CD4-positive, alpha-beta T cell treated with Interleukin-15 for 4 hours (primary cell): Measurements from ENCODE around the gene LIMS4.
"Not testable (repeated sequence)": the region's sequence is repeated elsewhere in the genome, so short reads cannot be mapped to it uniquely, and the experiment has no call there.

Source experiments
- DNase-seq: peaks from one replicate; pipeline ENCODE4 v3.0.0-alpha.2; 2020; ENCODE audit warnings: low spot score

The LIMS4 gene

GRCh38 chr2:110449127-110449947 lies 23.3 kb downstream of the LIMS4 start:
- not testable (repeated sequence) for DNase-seq

- not testable (repeated sequence) for DNase-seq
Measured at GRCh38 chr2:110446644-110447043, 26.0 kb downstream of the LIMS4 start.

- not testable (repeated sequence) for DNase-seq
Measured at GRCh38 chr2:110443305-110444005, 29.2 kb downstream of the LIMS4 start.

GRCh38 chr2:110441905-110442304 lies 30.7 kb downstream of the LIMS4 start:
- not testable (repeated sequence) for DNase-seq

GRCh38 chr2:110434565-110434964 lies 38.1 kb downstream of the LIMS4 start:
- DNase-seq, result not testable (repeated sequence)

- DNase-seq, result not testable (repeated sequence)
Measured at GRCh38 chr2:110425725-110426124, 46.9 kb downstream of the LIMS4 start.

- DNase-seq, result not testable (repeated sequence)
Measured at GRCh38 chr2:110424421-110424820, 48.2 kb downstream of the LIMS4 start.

GRCh38 chr2:110423574-110423962 lies 49.0 kb downstream of the LIMS4 start:
- not testable (repeated sequence) for DNase-seq

GRCh38 chr2:110422852-110423573 lies 49.6 kb downstream of the LIMS4 start:
- not testable (repeated sequence) for DNase-seq

- not testable (repeated sequence) for DNase-seq
Measured at GRCh38 chr2:110420641-110421354, 51.8 kb downstream of the LIMS4 start.

GRCh38 chr2:110407142-110407541 lies 65.5 kb downstream of the LIMS4 start:
- not testable (repeated sequence) for DNase-seq

GRCh38 chr2:110404988-110405387 lies 67.6 kb downstream of the LIMS4 start:
- DNase-seq, result not testable (repeated sequence)

- DNase-seq, result not testable (repeated sequence)
Measured at GRCh38 chr2:110404246-110404645, 68.4 kb downstream of the LIMS4 start.

GRCh38 chr2:110401001-110401618 lies 71.5 kb downstream of the LIMS4 start:
- not testable (repeated sequence) for DNase-seq

GRCh38 chr2:110399378-110399777 lies 73.2 kb downstream of the LIMS4 start:
- DNase-seq, result not testable (repeated sequence)

- not testable (repeated sequence) for DNase-seq
Measured at GRCh38 chr2:110395990-110396389, 76.6 kb downstream of the LIMS4 start.
